Stimulated activated CD8-positive, alpha-beta memory T cell treated with anti-CD3 and anti-CD28 coated beads, Interleukin-15, amount 100 ng/mL, for 1 hour (primary cell): Measurements from ENCODE around the gene KRT17.
"Not testable (repeated sequence)": the region's sequence is repeated elsewhere in the genome, so short reads cannot be mapped to it uniquely, and the experiment has no call there.

Experiments used
- DNase-seq: peaks from one replicate; pipeline ENCODE4 v3.0.0-alpha.2; 2020; ENCODE audit warnings: low read depth

The KRT17 gene

DNA sequence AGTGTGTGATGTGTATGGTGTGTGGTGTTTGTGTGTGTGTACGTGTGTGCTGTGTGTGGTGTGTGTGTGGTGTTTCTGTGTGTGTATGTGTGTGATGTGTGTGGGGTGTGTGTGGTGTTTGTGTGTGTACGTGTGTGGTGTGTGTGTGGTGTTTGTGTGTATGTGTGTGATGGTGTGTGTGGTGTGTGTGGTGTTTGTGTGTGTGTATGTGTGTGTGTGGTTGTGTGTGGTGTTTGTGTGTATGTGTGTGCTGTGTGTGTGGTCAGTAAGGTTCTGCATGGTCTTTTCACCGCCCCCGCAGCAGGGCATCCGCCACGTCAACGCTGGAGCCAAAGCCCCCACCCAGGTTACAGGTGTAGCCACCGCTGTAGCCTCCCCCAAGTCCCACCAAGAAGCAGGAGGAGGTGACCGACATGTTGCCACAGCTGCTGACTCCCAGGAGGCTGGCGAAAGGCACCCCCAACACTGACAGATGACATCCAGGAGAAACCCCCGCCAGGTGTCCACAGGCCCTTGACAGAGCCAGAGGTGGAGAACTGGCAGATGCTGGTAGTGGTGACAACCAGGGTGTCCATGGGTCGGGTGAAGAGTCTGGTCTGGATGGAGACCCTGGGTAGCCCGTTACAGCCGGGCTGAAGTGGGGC, 9.3 kb upstream of the KRT17 start:
- no peak for DNase-seq

DNA sequence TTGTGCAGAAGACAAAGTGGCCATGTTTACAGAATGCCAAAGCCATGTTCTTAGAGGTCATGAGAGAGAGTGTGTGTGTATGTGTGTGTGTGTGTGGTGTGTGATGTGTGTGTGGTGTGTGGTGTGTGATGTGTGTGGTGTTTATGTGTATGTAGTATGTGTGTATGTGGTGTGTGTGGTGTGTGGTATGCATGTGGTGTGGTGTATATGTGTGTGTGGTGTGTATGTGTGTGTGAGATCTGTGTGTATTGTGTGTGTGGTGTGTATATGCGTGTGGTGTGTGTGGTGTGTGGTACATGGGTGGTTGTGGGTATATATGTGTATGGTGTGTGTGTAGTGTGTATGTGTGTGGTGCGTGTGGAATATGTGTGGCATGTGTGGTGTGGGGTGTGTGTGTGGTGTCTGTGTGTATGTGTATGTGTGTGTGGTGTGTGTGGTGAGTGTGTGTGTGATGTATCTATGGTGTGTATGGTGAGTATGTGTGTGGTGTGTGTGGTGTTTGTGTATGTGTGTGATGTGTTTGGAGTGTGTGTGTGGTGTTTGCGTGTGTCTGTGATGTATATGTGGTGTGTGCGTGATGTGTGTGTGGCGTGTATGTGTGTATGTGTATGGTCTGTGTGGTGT, 8.2 kb upstream of the KRT17 start:
- DNase-seq: no peak

DNA sequence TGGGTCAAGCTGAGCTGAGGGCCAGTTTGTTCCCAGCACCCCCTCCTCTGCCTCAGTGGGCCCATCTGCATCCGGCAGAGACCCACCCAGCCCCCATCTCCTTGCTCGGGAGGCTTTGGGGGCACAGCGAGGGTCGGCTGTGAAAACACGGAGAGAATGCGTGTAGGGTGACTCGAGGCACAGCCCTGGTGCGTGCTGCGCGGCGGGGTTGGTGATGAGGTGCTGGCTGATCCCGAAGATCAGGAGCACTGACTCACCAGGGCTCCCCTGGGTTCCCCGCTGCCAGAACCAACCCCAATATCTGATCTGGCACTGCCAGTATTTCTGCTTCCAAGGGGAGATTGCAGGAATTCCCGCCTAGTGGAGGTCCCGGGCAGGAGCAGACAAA, 7.5 kb upstream of the KRT17 start:
- no peak for DNase-seq

DNA sequence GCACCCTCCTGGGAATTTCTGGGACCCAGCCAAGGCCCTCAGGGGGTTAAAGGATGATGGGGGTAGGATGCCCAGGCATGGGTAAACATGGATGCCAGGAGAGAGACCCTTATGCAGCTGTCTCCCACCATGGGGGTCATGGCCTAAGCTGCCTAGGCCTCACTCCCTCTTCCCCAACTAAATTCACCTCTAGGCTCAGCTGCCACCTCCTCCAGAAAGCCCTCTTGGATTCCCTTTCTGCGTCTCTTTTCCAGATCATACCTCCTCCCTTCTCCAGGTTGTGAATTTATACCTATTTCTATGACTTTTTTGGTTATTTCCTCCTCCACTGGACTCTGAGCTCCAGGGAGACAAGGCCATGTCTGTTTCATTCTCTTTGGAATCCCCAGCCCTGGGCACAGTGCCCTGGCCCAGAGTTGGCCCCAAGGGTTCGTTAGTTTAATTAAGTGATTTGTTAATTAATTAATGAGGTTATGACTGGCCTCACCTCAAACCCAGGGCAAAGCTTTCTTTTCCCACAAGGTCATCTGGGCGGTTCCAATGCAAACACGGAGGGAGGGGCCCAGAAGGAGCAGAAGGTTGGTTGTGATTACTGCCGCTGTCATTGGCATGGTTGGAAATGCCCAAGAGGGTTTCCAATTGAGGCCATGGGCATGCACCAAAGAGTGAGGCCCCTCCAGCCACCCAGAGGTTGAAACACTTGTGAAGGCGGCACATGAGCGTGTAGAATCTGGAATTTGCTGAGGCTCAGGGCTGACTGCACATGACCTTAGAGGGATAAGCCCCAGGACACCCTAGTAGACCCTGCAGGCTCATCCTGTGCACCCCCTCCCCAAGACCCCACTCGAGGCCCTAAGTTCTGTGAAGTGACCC, 6.9 kb upstream of the KRT17 start:
- DNase-seq: no peak

DNA sequence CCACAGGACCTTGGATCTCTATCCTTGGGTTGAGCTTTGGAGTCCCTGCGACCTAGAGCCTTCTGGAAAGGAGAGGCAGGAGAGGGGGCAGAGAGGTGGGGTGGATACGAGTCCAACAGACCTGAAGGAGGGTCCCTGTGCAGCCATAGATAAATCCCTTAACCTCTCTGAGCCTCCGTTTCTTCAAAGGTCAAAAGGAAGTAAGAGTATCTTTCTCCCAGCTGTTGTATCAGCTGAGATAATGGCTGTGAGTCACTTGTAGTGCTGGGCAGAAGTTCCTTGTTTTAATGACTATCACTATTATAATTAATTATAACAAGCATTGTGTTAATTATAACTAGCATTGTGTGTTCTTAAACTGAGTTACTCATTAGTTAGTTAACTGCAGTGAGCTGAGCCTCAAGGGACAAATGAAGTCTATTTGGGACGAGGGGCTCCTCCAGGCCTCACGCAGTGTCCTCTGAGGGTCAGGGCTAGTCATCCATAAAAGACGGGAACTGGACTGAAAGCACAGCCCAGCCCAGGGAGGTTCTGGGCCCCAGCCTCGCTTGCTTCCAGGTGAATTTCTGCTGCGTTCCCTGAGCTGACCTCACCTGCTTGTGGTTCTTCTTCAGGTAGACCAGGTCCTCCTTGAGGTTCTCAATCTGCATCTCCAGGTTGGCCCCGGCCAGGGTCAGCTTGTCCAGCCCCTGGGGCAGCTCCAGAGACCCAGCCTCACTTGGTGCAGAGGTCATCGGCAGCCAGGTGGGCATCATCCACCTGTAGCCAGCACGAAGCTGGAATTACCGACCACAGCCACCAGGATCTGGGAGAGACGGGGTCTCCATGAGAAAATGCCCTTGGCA, 5.7 kb upstream of the KRT17 start:
- DNase-seq: no peak

DNA sequence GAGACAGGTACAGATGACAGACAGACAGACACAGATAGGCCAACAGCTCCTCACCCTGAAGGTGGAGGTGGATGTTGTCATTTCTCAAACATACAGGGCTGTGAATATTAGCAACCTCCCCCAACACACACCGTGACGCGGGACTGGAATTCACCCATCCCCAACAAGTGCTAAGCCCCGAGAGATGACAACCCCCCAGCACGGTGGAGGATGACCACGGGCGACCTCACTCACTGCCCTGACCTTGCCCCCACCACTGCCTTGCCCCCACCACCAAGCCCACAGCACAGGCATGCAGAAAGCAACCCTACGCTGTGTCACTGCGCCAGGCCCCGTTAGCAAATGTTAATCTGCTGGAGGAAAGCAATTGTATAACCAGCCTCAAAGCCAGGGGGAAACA, 4.9 kb upstream of the KRT17 start:
- DNase-seq: no peak

DNA sequence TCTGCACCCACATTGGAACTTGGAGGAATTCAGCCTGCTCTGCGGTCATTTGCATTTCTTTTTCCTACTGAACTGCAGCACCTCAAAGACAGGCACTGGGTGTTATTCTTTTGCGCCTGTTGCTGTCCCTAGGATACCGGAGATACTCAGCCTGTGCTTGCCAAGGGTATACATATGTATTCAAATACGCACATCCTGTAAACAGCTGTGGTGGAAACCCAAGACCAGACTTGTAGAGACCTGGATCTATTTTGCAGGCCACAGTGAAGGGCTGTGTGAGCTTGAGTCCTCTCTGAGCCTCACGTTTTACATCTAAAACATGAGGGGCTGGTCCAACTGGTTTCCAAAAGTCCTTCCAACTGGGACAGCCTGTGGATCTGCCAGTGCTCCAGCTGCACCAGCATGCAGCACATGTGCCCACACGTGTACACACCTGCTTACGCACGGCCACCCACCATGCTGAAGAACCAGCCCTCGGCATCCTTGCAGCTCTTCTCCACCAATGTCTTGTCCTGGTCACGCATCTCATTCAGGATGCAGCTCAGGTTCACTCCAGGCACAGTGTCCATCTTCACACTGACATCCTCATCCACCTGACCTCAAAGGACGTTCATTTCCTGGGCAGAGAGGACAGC, 4.4 kb upstream of the KRT17 start:
- not testable (repeated sequence) for DNase-seq

DNA sequence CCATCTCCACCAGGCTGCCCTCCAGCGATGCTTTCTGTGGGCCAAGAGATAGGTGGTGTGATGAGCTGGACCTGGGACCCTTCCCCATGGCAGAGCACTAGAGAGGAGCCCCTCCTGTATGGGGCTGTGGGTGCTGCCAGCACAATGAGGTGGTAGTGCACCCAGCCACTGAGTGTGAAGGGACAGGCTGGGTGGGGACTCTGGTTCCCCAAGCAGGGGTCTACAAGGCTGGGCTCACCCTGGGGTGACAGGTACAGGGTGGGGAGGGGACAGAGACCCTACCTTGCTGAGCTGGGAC, 3.6 kb upstream of the KRT17 start:
- not testable (repeated sequence) for DNase-seq

DNA sequence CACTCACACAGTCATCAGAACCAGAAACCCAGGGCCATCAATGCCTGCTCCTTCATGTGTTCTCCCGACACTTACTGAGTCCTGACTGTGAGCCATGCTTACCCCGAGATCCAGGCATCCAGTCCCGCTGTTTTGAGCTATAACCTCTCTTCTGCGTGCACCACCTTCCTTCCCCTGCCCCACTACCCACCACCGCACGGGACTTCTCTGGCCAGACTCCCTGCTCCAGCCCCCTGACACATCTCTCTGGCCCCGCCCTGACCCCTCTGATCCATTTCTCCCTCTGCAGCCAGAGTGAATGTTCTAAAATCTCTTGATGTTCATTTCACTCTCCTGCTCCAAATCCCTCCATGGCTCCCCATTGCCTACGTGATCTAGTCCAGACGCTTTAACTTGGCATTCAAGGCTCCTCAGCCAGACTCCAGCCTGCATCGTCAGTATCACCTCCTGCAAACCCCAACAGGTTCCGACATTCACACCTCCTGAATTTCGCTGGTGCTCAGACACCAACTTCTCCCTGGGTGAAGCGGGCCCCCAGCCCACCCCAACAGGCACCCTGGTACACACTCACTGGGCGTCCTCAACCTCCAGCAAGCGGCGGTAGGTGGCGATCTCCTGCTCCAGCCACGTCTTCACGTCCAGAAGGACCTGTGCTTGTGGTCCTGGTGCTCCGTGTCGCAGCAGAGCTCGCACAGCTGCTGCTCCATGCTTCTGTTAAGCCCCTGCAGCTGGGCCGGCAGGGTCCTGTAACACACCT, 3.1 kb upstream of the KRT17 start:
- DNase-seq: no peak

DNA sequence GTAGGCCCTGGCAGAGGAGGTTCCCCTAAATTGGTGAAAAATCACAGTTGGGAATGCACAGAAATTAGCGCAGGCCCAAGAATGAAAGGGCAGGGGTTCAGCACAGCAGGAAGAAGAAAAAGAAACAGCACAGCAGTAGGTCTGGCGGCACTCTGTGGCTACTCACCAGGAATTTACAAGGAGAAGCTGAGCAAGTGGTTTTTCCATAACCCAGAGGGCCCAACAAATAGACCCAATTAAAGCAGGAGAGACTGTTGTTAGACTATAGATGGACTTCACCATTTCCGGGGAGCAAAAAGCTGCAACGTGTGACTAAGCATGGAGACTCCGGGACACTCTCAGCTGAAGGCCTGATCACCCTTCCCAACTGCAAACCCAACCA, 2.5 kb upstream of the KRT17 start:
- not testable (repeated sequence) for DNase-seq

DNA sequence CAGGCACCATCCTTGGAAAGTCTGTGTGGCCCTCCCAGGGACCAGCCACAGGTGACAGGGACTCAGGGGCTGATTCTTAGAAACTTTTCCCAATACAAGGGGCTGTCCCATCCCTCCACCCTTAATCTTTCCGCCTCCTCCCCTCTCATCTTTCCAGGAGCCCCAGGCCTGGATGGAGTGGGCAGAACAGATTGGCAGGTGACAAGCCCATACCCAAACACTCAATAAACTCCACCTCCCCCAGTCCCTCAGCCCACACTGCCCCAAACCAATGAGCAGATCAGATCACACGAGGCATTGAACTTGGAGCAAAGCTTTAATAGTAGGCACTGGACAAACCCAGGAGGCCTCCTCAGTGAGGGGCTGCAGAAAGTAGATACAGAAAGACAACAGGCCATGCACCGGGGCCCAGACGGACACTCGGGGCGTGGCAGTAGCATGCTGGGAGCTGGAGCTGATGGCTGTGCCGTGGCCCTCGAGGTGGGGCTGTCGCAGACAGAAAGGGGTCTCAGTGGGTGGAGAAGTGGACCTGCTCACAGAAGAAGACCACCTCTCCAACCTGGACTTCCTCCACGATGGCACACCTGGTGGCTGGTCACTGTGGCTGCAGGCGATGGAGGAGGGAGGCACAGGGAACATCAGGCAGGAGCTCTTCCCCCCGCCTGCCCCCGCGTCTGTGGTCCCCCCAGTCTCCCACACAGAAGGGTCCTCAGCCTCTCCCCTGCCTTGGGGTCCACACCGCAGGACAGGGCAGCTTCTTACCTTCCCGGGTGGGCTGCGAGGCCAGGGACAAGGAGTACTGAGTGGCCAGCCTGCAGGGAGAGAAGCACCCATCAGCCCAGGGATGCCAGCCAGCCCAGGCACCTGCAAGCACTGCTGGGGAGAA, 1.9 kb upstream of the KRT17 start:
- not testable (repeated sequence) for DNase-seq

DNA sequence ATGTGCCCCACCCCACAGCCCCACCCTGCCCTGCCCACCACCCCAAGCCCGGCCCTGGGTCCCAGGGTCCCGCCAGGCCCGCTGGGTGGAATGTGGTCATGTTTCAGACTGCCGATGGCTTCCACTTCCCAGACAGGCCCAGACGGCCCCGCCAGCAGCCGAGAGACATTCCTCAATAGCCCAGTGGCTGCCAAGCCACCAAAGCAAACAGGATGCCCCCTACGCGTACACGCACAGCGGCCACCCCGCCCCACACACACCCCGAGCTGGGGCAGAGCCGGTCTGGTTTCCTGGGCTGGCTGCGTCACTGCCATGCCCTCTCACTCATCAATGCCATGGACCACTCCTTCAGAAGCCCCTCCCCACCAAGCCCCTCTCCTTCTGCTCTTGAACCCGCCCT, 1.2 kb upstream of the KRT17 start:
- no peak for DNase-seq

DNA sequence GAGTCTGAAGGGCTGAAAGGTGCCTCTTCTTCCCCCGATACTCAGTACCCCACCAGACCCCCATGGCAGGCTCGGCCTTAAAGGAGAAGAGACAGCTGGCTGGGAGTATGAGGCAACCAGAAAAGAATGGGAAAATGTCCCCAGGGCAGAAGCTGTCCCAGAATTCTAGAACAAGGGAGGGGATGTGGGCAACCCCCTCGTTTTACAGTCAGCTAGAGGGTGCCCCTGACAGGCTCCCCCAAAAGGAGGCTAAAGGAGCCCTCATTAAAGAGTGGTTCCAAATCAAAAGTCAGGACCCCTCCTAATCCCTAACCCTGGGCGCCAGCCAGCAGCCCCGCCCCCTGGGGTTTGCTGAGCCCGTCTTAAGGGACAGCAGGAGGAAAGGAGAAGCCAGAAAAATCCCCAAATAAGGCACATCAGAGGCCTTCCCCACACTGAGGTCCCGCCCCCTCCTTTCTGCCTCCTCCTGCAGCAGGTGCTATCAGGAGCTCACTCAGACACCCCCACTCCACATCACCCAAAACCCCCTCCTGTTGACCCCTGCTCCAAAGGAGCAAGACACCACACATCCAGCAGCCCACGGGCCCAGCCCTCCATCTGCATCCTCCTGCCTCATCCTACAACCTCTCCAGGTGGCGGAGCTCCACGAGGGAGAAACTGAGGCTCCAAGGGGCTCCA, 1.1 kb downstream of the KRT17 start:
- not testable (repeated sequence) for DNase-seq

DNA sequence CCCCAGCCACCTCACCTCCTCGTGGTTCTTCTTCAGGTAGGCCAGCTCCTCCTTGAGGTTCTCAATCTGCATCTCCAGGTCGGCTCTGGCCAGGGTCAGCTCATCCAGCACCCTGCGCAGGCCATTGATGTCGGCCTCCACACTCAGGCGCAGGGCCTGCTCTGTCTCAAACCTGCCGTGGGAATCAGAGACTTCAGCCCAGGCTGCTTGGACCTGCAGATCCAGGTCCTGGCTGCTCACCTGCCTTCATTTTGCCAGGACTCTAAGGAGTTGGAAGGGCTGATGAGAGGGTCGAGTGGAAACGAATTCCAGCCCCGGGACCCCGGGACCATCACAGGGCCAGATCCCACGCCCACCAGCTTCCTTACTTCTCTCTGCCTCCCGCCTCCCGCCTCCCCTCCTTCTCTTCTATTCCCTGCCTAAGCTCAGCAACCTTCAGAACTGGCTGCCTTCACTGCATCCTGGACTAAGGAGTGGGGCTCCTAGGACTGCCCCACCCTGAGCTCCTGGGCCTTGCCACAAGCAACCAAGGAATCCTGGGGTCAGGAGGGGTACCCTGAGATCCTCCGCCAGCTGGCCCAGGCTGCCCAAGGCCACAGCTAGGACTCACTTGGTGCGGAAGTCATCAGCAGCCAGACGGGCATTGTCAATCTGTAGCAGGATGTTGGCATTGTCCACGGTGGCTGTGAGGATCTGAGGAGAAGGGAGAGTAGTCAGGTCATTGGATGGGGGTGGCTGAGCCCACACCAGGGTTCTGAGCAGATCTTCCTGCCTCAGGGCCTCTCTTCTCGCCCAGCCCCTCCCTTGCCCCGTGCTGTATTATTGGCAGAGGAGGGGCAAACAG, 1.8 kb downstream of the KRT17 start:
- DNase-seq: not testable (repeated sequence)

DNA sequence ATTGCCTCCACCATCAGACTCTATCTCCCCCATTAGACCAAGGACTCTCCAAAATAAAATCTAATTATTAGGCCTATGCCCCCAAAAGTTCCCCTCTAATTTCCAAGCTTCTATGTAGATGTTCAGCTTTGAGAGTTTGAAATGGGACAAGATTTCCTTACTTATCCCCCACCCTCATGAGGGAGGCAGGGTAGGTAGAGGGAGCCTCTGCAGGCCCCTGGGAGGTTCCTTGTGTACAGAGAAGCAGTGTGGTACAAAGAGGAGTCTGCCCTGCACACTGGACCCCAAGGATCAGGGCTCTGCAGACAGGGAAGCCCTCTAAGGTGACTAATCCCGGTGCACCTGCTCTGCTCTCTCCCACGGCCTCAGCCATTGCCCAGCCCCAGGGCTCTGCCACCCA, 2.5 kb downstream of the KRT17 start:
- DNase-seq: no peak

DNA sequence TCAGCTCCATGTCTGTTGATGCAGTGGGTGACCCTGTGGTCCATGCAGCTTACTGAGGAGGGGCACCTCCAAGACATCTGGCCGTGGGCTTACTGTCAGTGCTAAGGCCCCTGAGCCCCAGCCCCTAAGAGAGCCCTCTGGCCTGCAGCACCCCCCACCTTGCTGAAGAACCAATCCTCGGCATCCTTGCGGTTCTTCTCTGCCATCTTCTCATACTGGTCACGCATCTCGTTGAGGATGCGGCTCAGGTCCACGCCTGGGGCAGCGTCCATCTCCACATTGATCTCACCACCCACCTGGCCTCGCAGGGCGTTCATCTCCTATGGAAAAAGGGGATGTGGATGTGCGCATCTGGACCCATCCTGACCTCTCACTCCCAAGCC, 2.9 kb downstream of the KRT17 start:
- DNase-seq: not testable (repeated sequence)

DNA sequence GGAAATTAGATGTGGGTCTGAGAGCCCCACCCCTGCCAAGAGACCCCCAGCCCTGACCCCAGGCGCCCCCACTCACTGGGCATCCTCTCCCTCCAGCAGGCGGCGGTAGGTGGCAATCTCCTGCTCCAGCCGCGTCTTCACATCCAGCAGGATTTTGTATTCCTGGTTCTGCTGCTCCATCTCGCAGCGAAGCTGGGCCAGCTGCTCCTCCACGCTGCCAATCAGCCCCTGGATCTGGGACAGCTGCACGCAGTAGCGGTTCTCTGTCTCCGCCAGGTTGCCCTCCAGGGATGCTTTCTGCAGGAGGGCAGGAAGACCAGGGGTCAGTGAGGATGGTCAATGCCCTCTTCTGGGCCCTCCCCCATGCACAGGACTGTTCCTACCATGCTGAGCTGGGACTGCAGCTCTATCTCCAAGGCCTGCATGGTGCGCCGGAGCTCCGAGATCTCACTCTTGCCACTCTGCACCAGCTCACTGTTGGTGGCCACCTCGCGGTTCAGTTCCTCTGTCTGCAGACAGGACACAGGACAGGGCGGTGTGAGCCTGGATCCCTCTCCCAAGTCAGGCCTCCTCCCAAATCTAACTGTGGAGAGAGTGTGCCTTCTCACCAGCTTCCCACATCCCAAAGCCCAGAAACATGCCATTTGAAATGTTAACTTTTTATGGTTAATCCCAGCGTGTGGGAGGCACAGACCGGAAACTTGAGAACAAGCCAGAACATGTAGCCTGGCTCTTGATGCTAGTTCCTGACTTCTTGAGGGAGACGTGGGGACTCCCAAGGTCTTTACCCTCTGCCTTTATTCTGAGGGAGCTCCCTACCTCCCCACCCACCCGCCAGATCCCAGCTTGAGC, 3.6 kb downstream of the KRT17 start:
- DNase-seq: no peak
